Mesenteric fat pad (tissue), 1 donor: ENCODE data around the gene CPD. TPM values are rescaled to one million over a fixed set of nuclear protein-coding genes. Genes with fewer than 3 reads are reported as not detected.
A peak's percentile ranks its signal among the peaks of the same experiment; 100 is the strongest.
"Not testable (repeated sequence)": the region's sequence is repeated elsewhere in the genome, so short reads cannot be mapped to it uniquely, and the experiment has no call there.

Experiments used
- DNase-seq: peaks from one replicate; pipeline ENCODE4 v3.0.0-alpha.2; 2020; ENCODE audit warnings: low spot score
- long read RNA-seq: library from polyadenylated mRNA; unstranded; transcript quantifications from one replicate; pipeline ENCODE4 v2.0.0, GENCODE V29; 2020
- total RNA-seq: library from RNA; stranded (reverse); fragmentation: NEBNext Ultra II Directional; extraction: Animal tissue kit (Norgen Biotek cat#: 25700); gene quantifications from one replicate; pipeline ENCODE4 v1.2.1, GENCODE V29; 2021
- donor health status: DM: yes; HTN: yes; CAD: no.

CPD gene
- 57.8 TPM for total RNA-seq
- long read RNA-seq, partial matches to known transcripts, result 10 of 20 reads
- long read RNA-seq, other reads (novel, unspliced or antisense), result 9 of 20 reads

DNA sequence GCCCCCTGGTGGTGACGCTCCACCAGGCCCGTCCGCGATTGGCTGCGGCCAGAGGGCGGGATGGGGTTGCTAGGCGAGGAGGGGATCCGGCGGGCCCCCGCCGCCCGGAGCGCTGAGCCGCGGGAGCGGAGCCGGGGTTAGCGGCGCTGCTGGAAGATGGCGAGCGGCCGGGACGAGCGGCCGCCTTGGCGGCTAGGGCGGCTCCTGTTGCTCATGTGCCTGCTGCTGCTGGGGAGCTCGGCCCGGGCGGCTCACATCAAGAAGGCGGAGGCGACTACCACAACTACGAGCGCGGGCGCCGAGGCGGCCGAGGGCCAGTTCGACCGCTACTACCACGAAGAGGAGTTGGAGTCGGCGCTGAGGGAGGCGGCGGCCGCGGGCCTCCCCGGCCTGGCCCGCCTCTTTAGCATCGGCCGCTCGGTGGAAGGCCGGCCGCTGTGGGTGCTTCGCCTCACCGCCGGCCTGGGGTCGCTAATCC lies at the start of gene CPD:
CPD (plus strand) TSS at position 103 of the 478 bp plus-strand sequence; CDS start at position 157, 54 bp downstream.
- peak; percentile 99 for DNase-seq

DNA sequence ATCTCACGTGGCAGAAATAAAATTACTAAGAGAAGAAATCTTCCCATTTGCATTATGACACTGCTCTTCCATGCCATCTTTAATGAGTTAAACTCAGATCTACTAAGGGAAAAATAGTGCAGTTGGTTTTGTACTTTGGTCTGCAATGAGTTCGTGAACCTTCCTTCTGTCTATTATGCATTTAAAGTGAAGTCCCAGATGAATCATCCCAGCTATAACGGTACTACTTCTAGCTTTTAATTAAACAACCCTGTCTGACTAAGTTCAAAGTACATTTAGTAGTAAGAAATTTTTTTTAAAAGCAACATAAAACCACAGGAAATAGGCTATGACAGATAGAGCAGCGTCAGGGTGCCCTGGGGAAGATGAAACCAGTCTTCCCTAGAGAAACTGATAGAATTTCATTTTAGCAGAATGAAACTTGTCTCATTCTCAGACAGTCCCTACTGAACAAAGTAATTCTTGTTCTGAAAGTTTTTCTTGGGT lies 46.6 kb upstream of the CPD start:
- DNase-seq, result no peak

DNA sequence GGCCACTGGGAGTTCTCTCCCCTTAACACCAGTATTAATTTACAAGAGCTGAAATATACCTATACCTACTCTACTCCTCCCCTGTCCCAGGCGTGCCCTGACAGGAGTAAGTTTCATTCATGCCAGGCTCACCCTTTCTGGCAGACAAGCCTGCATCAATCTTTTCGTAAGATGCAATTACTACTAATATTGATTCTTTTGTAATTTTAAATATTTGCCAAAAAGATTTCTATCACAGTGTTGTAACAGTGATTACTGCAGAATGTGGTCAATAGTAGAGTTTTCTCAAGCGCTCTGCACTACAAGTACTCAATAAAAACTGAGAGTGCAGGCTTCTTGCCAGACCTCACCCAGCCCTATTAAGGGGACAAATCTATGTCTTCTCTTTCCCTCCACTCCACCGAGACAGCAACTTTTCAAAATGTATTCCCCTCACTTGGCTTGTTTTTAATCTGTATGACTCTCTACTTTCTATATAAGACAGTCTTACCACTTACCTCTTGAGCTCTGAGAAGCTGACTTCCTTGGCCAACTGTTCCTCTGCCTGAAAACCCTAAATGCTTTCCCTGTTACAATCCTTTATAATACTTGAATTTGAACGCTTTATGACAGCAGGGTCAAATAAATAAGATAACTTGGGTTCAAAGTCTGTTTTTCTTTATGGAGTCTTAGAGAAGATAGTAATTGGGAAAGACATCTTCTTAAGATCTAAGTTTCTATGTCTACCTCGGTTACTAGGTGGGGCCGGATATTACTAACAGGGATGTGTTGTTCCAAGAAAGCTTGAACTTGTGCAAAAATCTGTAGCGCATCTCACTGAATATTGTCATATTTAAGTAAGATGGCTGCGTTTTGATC lies 45.0 kb upstream of the CPD start, which contains the start of gene TMIGD1:
TMIGD1 (minus strand) TSS at position 555 of the 858 bp plus-strand sequence. CDS start 1,924 bp downstream, outside the sequence.
- no peak for DNase-seq

DNA sequence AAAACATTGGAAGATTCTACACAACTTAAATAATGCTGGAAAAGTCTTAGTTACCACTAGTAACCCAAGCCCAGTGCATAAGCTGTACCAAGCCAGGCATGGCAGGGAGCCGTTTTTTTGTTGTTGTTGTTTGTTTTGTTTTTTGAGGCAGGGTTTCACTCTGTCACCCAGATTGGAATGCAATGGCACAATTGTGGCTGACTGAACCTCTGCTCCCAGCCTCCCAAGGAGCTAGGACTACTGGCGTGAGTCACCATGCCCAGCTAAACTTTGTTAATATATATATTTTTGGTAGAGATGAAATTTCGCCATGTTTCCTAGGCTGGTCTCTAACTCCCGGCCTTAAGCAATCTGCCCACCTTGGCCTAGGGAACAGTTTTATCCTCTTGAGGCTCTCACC lies 44.3 kb upstream of the CPD start:
- DNase-seq, result no peak

DNA sequence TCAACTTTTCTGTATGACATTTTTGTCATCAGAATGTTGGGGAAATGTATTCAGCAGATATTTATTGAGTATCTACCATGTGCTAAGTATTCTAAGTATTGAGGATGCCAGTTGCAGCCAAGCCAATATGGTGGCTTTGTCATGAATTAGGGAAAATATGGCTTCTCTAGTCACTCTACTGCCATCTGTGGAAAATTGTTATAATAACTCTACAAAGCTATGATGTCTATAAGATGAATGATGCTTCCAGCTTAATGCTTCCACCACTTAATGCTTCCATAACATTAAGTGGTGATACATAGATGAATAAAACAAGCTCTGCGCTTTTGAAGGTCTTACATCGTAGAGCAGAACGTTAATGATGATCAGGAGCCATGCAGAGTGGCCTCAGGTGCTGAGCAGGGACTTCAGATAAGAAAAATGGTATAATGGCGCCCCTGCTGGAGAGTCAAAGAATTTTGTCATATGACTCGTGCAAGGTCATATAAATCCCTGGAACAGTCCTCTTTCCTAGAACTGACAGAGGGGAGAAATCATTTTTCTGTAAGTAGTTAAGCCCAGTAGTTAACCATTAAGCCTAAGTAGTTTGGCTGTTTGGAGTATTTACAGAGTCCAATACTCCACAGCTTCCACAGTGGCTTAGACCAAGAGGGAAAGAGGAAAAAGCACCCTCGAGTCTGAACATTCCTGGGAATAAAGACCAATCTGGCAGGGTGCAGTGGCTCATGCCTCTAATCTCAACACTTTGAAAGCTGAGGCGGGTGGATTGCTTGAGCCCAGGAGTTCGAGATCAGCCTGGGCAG lies 42.2 kb upstream of the CPD start:
- no peak for DNase-seq

DNA sequence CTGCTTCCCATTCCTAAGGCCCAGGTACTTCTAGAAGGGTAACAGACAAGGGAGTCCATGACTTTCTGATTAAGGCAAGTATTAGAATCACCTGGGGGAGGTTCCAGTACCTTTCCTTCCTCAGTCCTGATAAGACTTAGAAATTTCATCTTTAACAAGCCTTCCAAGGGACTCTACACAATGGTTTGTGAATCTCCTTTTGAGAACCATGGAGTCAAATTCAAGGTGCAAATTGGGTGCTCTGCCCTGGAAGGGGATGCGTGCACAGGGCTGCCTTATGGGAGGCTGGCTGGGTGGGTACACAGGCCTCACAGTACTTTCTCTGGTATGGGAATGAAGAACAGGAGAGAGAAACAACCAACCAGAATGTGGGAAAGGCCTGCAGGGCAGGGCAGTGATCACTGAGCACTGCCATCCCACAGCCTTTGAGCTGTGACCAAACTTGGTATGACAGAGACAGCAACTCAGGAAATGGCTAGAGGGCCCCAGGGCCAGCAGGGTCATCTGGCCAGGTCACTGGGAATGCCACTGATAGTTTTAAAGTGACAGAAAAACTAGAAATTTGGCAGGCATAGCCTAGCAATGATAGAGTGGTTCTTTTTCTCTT lies 41.2 kb upstream of the CPD start:
- DNase-seq, result no peak

DNA sequence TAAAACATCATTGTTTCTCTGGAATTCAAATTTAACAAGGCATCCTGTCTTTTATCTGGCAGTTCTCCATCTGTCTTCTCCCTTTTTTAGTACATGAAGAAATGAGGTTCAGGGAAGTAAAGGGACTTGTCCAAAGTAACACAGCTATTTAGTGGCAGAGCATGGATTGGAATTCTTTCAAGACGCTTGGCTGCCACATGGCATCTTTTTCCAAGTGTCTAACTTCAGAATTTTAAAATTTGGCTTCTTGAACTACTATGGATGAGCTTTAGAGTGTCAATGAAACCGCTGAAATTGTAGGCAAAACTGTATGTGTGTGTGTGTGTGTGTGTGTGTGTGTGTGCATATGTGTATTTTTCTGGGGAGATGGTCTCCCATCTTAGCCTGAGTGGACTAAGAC lies 39.6 kb upstream of the CPD start:
- DNase-seq, result no peak

DNA sequence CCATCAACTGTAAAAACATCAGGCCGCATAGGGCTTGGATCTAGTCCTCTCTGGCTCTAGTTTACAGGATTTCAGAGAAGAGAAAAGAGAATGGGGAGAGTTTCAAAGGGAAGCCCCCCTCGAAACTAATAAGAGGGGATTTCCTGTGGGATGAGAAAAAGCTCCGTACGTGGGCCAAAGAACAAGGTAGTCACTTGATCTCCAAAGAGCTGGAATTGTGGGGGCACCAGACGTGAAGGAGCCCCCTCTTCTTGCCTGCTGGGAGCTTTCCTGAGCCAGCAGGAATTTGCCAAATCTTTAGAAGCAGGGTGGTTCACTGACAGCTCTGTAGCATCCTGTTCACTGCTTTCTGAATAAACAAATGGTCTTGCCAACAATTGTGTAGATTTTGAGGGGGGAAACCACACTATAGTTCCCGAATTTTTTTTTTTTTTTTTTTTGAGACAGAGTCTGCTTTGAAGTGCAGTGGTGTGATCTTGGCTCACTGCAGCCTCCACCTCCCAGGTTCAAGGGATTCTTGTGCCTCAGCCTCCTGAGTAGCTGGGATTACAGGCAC lies 37.8 kb upstream of the CPD start:
- no peak for DNase-seq

DNA sequence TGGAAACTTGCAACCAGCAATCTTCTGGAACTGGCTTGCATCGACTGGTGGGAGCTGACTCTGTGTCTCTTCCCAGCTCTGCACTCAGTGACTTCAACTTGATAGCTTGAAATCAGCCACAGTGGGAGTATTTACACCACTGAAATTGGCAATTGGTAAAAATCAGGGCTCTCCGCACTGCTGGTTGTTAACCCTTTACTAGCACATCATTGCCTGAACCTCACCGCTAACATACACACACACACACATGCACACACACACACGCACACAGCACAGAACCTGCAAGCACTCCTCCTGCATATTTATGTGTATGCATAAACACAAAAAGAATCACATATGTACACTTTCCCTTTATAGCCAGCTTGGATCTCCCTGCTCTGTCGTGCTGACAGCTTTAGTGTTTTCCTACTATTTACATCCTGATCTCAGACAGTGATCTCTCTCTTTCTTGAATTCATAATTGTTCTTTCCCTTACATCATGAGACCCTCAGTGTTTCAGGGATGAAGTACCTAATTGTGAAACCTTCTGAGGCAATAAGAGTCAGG lies 37.0 kb upstream of the CPD start:
- DNase-seq, result no peak

DNA sequence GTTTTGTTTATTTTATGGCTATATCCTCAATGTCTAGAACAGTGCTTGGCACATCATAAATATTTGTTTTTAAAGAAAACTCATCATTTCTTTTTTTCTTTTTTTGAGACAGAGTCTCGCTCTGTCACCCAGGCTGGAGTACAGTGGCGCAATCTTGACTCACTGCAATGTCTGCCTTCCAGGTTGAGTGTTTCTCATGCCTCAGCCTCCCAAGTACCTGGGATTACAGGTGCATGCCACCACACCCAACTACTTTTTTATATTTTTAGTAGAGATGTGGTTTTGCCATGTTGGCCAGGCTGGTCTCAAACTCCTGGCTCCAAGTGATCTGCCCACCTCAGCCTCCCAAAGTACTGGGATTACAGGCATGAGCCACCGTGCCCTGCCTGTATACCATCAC lies 35.5 kb upstream of the CPD start:
- DNase-seq, result not testable (repeated sequence)

DNA sequence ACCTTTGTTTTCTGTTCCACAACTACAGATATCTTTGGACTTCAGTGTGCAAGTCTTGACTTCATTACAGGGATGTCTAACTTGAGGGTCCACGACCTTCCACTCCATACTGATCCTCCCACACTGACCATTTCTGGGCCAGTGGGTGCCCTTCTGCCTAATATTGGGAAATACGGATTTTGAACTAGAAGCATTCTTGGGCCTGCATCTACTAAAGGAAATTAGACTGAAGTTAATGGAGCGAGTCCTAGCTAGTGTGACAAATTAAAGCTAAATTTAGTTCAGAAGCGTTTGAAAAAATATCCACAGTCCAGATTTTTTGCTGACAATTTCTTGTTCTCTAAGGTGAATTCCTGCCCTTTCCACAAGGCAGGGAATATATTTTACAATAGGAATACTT lies 34.9 kb upstream of the CPD start:
- no peak for DNase-seq

DNA sequence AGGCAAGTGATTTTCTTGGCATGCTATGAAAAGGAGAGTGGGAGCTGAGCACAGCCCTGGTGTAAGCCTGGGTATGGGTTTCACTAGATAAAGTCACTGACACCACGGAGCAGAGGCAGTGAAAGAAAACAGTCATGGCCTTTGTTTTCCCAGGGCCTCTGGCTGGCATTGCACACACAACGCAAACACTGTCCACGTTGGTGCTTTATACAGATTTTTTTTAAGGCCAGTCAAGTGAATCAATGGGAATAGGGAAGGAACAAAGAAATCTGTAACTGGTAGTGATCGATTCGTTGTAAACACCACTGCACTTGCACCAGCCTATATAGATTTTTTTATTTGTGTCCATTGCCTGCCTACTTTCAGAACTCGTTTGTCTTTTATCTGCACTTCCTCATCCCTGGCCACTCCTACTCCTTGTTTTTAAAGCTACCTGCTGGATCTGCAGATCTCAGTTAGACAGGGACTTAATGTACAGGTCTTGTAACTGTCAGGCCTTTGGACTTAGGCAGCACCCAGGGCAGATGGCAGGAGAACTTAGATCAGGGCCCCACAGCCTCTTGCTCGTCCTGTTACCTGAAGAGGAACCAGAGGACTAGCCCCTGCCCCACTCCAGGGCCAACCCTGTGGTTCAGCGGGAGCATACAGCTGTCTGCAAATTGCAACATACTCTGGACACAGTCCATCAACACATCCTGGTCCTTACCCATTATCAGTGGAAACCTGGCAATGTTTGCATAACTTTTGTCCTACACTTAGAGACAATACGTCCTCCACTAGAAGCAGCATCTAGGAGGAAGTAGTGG lies 34.2 kb upstream of the CPD start:
- no peak for DNase-seq

DNA sequence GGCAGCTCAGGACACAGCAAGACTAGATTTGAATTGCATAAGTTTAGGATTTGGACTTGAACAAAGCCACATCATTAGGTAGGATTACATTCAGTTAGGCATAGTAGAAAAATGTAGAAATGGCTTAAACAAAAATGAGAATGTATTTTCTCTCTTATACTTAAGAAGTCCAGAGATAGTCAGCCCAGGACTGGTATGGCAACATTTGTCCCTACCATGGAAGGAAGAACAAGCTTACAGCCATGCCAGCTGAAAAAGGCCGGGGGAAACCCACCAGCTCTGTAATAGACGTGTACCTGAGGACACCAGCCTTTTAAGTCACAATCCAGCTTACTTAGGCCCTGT lies 33.7 kb upstream of the CPD start:
- no peak for DNase-seq

DNA sequence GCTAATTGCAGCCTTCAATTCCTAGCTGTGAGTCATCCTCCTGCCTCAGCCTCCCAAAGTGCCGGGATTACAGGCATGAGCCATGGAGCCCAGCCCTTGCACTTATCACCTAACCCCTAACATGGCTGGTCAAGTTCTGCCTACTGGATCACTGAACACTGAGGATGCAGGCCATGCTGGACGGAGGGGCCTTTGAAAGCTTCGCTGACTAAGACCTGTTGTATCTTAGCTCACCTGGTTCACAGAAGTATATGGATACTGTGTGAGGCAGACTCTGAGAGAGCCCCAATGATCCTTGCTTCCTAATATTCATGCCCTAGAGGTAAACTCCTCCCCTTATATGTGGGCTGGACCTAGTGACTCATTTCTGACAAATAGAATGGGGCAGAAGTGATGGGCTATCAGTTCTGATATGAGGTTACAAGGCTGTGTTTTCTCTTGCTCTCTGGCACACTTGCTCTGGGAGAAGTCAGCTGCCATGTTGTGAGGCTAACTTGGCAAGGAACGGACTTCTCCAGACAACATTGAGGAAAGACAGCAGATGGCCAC lies 33.1 kb upstream of the CPD start:
- no peak for DNase-seq

DNA sequence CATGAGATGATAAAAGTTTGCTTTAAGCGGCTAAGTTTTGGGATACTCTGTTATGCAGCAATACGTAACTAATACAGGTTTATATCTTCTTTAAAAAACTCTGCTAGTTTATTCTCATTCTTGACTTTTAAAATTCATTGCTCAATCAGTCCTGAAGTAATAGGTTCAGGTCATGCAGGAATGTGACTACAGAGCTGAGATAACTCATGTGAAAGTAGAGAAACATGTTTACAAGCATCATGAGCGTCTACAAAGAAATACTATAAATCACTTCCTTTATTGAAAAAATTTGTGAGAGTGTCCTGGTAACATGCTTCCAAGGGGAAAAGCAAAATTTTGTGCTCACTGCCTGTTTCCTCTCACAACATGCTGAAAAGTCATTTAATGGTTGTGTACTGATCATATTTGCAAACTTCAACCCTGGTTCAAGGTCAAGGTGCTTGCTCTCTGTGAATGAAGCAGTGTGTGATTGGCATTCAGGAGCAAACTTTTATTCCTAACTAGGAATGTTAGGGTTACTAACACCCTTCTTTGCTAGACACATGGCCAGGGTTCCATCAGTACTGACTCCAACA lies 32.4 kb upstream of the CPD start:
- no peak for DNase-seq

DNA sequence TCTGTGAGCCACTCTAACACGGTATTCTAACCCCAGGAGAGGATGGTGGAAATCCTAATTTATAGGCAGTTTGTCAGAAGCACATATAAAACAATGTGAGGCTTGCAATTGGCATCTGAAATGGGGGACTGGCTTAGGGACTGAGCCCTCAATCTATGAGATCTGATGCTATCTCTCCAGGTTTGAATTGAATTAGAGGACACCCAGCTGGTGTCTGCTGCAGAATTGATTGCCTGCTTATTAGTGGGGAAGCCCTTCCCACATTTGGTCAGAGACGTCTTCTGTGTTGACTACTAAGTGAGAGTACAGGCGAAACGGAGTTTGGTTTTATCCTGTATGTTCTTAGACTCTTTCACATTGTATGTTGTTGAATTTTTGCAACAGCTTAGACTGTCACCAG lies 31.2 kb upstream of the CPD start:
- no peak for DNase-seq

DNA sequence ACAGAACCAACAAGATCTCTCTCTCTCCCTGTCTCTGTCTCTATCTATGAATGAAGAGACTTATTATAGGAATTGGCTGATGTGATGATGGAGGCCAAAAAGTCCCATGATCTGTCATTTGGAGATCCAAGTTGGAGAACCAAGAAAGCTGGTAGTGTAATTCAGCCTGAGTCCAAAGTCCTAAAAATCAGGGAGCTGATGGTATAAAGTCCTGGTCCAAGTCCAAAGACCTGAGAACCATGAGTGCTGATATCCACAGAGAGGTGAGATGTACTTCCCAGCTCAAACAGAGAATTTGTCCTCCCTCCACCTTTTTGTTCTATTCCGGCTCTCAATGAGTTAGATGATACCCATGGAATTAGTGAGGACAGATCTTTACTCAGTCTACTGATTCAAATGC lies 29.5 kb upstream of the CPD start:
- no peak for DNase-seq

DNA sequence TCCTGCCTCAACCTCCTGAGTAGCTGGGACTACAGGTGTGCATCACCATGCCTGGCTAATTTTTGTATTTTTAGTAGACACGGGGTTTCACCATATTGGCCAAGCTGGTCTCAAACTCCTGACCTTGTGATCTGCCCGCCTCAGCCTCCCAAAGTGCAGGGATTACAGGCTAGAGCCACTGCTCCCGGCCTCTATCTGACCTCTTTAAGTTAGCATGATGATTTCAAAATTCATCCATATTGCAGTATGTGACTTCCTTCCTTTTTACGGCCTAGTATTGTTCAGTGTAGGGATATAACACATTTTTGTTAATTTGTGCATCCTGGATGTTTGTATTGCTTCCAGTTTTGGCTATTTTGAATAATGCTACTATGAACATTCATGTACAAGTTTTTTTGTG lies 27.5 kb upstream of the CPD start:
- not testable (repeated sequence) for DNase-seq

DNA sequence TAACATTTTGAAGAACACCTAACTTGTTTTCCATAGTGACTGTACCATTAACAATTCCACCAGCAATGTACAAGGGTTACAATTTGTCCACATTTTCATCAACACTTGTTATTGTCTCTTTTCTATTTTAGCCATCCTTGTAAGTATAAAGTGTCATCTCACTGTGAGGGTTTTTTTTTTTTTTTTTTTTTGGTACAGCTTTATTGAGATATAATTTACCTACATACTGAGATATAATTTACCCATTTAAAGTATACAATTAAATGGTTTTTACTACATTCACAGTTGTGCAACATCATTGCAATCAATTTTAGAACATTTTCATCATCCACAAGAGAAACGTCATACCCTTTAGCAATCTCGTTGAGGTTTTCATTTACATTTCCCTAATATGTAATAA lies 27.0 kb upstream of the CPD start:
- no peak for DNase-seq
